ENCODE data around the gene TOMM20L. TPM values are rescaled to one million over a fixed set of nuclear protein-coding genes. Genes with fewer than 3 reads are reported as not detected.
A peak's percentile ranks its signal among the peaks of the same experiment; 100 is the strongest.

The TOMM20L gene
- total and polyA plus RNA-seq, 2 of the 13 experiments (the other 11 are each of a cell fraction or from before 2014, with no cell fraction given) = 0.46 TPM; not detected in 1

DNA sequence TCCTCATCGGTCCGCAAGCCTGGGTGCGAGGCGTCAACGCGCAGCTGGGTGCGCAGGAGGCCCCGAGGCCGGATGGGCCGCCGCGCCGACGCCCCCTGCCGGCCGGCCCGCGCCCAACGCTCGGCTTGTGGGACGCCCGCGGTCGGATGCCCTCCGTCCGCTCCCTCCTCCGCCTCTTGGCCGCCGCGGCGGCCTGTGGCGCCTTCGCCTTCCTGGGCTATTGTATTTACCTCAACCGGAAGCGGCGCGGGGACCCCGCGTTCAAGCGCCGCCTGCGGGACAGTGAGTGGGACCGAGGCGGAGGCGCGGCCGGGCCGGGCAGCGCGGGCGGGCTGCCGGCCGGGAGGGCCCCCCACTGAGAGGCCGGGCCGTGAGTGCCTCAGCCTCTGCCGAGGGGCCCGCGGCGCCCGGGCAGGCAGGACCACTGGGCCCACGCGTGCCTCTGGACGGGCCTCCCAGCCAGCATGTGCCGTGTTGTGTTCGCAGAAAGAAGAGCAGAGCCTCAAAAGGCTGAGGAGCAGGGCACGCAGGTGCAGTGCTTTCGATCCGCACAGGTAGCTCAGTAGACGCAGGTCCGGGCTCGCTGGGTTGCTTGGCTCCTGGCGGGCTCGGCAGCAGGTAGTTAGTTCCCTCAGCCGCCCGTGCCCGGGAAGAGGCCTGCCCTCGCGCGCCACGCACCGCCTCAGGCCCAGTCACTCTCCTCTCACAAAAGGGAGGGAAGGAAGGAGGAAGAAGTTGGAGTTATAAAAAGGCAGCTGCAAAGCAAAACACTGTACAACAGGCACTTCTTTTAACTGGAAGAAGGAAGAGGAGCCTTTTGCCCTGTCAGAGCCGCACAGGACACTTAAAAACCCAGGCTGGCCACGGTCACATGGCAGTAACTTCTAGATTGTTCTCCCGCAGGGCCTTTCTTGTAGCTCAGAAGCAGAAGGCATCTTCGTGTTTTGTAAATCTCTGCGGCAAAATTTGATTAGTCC, at the start of gene TOMM20L (continued):
- TF ChIP-seq ZNF674 (CRISPR knock-in tag; IDR thresholded peaks at IDR 0.05; ENCODE audit: low read depth) (0 out of 2 replicates have a peak, but pooled peaks have one; percentile 49), ZNF782 (CRISPR knock-in tag; IDR thresholded peaks at IDR 0.05; ENCODE audit: borderline replicate concordance) (peak; percentile 81; the same call in 1 of the 2 replicates), ZBED4 (CRISPR knock-in tag; IDR thresholded peaks at IDR 0.05; ENCODE audit: borderline replicate concordance) (peak; percentile 54; the same call in 1 of the 2 replicates), ZNF343 (CRISPR knock-in tag; IDR thresholded peaks at IDR 0.05) (peak; percentile 92), SAFB2 (CRISPR knock-in tag; IDR thresholded peaks at IDR 0.05; ENCODE audit: borderline replicate concordance, low read depth) (peak; percentile 77; the same call in 1 of the 2 replicates), POLR2A (IDR thresholded peaks at IDR 0.05; ENCODE audit: insufficient read depth in 1 of 2, low read depth in 2 of 2, low read length in 2 of 2) (peak in 1 of 2 experiments; percentile 28; a peak in 3 of 4 replicates), ZBTB42 (CRISPR knock-in tag; IDR thresholded peaks at IDR 0.05) (no peak; the same call in 1 of the 2 replicates), ZNF598 (CRISPR knock-in tag; IDR thresholded peaks at IDR 0.05; ENCODE audit: borderline replicate concordance) (no peak), SMAD9 (CRISPR knock-in tag; IDR thresholded peaks at IDR 0.05) (no peak), ZMYM4 (CRISPR knock-in tag; IDR thresholded peaks at IDR 0.05) (peak; percentile 90), ZNF790 (CRISPR knock-in tag; IDR thresholded peaks at IDR 0.05; ENCODE audit: borderline replicate concordance) (peak; percentile 67; the same call in 1 of the 2 replicates), PHF8 (CRISPR knock-in tag; IDR thresholded peaks at IDR 0.05) (peak; percentile 73; the same call in 1 of the 2 replicates), FOXC1 (CRISPR knock-in tag; IDR thresholded peaks at IDR 0.05; ENCODE audit: borderline replicate concordance) (peak; percentile 46), NKX3-1 (CRISPR knock-in tag; IDR thresholded peaks at IDR 0.05) (peak; percentile 86), FOSL1 (CRISPR knock-in tag; IDR thresholded peaks at IDR 0.05; ENCODE audit: borderline replicate concordance) (0 out of 2 replicates have a peak, but pooled peaks have one; percentile 20), NFATC3 (CRISPR knock-in tag; IDR thresholded peaks at IDR 0.05) (no peak), ARNT2 (CRISPR knock-in tag; IDR thresholded peaks at IDR 0.05; ENCODE audit: low read depth) (peak; percentile 75), RBFOX2 (IDR thresholded peaks at IDR 0.05; ENCODE audit: low read depth, low read length) (peak; percentile 88), HMGXB4 (CRISPR knock-in tag; IDR thresholded peaks at IDR 0.05; ENCODE audit: borderline replicate concordance in 1 of 2, low read depth in 1 of 2) (peak; percentile 70 to 86; a peak in 3 of 4 replicates), RNF2 (conservative IDR thresholded peaks at IDR 0.05; ENCODE audit: low read depth) (peak; percentile 84)
- TF ChIP-seq, protein P1, sequence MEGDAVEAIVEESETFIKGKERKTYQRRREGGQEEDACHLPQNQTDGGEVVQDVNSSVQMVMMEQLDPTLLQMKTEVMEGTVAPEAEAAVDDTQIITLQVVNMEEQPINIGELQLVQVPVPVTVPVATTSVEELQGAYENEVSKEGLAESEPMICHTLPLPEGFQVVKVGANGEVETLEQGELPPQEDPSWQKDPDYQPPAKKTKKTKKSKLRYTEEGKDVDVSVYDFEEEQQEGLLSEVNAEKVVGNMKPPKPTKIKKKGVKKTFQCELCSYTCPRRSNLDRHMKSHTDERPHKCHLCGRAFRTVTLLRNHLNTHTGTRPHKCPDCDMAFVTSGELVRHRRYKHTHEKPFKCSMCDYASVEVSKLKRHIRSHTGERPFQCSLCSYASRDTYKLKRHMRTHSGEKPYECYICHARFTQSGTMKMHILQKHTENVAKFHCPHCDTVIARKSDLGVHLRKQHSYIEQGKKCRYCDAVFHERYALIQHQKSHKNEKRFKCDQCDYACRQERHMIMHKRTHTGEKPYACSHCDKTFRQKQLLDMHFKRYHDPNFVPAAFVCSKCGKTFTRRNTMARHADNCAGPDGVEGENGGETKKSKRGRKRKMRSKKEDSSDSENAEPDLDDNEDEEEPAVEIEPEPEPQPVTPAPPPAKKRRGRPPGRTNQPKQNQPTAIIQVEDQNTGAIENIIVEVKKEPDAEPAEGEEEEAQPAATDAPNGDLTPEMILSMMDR (CRISPR knock-in tag; IDR thresholded peaks at IDR 0.05) = peak; percentile 73

All from HepG2 (cell line).